GM18873 (cell line): ENCODE results near the gene OBSCN.
"Not testable (repeated sequence)": the region's sequence is repeated elsewhere in the genome, so short reads cannot be mapped to it uniquely, and the experiment has no call there.

Experiments used
- ATAC-seq: cut with Tn5 transposase; IDR thresholded peaks from one replicate; pipeline ENCODE4 v1.9.1; 2021; ENCODE audit warnings: mild to moderate bottlenecking, moderate library complexity, moderate number of reproducible peaks; ENCODE audit not compliant: unreplicated experiment, low FRiP score

Gene OBSCN

DNA sequence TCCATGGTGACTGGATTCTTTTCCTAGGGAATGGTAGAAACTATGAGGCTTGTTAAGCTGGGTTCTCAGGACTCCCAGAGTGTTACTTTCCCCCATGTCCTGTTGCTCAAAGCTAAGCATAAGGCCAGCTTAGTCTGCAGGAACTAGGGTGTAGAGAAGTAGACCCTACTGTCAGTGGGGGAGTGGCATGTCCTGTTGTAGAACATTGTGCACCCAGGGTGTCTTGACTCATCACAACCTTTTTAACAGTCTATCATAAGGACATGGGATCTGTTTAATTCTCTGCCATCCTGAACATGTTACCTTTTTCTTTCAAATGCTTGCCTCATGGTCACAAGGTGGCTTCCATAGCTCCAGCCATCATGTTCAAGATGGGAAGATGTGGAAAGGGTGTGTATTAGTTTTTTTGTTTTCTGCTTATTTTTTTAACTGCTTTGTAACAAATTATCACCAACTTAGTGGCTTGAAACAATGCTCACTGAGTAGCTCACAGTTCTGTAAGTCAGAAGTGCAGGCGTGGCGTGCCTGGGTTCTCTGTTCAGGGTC, 17.4 kb downstream of the OBSCN start:
- ATAC-seq = no peak

DNA sequence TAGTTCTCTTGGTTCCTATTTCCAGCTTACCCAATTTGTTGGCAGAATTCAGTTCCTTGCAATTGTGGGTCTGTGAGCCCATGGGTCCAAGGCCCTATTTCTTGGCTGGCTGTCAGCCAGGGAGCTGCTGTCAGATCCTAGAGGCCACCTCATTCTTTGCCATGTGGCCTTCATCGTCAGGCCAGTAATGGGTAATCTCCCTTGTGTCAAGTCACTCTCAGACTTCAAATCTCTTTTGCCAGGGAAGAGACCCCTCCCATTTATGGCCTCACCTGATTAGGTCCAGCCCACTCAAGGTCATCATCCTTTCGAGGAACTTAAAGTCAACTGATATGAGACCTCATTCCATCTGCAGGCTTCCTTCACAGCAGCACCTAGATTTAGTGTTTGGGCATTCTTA, 17.9 kb downstream of the OBSCN start:
- ATAC-seq = no peak

DNA sequence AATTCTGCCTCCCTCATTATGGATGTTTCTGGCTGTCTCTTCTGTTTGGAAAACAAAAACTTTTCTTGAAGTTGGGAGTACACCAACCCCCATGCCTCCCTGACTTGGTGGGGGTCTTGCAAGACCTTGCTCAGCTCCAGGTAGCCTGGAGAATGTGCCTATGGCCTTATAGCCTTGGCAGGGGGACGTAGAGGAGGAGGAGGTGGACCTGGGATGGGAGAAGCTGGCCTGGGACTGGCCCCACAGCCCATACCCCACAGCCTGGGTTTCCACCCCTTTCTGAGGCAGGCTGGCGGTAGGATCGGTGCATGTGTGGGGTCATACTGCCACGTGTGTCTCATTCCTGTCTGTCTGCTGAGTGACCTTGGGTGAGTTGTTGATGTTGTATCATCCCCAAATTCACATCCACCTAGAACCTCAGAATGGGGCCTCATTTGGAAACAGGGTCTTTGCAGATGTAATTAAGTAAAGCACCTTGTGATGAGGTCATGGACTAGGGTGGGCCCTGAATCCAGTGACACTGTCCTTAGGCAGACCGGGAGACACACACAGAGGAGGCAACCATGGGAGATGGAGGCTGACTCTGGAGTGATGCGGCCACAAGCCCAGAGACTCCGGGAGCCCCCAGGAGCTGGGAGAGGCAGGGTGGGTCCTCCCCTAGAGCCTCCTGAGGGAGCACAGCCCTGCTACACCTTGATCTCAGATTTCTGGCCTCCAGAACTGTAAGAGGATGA, 18.5 kb downstream of the OBSCN start:
- ATAC-seq = no peak

DNA sequence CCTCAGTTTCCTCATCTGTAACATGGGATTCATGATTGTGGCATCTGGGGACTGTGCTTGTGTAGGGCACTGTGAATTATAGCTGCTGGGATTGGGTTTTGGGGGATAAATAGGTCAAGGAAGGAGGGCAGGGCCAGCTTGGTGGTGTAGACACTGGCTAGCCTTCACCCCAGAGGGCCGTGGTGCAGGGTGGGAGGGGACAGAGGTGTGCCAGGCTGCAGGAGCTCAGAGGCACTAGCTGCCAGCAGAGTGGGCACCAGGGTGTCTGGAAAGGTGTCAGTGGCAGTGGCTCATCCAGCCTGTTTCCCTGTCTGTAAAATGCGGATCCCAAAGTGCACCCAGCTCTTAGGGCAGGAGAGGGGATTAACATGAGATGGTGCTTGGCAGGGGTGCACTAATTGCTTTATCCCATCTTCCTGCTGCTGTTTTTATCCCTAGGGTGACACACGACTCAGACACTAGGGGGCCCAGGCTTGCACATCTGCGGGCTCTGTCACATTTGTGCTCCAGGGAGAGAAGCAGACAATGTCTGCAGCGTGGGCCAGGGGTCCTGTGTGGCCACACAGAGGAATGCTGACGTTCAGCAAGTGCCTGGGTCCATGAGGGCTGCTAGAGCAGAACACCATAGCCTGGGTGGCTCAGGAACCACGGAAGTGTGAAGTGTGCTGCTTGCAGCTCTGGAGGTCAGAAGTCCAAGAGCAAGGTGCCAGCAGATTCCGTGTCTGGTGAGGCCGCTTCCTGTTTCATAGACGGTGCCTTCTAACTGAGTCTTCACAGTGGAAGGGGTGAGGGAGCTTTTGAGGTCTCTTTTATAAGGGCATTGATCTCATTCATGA, 19.3 kb downstream of the OBSCN start:
- ATAC-seq = no peak

DNA sequence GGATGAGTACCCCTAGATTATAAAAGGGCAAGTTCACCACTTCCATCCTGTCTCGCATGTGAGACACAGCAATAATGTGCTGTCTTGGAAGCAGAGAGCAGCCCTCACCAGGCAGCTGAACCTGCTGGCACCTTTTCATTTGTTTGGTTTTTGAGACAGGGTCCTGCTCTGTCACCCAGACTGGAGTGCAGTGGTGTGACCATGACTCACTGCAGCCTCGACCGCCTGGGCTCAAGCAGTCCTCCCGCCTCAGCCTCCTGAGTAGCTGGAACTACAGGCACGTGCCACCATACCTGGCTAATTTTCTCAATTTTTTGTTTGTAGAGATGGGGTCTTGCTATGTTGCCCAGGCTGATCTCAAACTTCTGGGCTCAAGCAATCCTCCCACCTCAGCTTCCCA, 20.3 kb downstream of the OBSCN start:
- not testable (repeated sequence) for ATAC-seq

DNA sequence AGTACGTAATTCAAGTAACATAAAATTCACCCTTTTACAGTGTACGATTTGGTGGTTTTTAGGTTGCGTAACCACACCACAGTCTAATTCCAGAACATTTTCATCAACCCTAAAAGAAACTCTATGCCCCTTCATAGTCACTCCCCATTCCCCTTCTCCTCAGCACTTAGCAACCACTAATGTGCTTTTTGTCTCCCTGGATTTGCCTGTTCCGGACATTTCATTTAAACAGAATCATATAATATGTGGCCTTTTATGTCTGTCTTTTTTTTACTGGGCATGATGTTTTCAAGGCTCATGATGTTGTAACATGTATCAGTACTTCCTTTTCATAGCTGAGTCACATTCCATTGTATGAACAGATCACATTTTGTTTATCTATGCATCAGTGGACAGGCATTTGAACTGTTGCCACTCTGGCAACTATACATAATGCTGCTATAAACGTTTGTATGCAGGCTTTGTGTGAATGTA, 20.8 kb downstream of the OBSCN start:
- no peak for ATAC-seq

DNA sequence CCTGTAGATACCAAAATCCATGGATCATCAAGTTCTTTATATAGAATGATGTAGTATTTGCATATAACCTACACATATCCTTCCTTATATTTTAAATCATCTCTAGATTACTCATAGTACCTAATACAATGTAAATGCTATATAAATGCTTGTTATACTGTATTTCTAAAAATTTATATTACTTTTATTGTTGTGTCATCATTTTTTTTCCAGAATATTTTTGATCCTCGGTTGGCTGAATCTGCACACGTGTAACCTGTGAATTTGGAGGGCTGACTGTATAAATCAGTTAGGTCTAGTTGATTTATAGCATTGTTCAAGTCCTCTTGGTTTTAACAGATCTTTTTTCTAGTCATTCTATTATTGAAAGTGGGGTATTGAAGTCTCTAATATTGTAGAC, 23.3 kb downstream of the OBSCN start:
- no peak for ATAC-seq

DNA sequence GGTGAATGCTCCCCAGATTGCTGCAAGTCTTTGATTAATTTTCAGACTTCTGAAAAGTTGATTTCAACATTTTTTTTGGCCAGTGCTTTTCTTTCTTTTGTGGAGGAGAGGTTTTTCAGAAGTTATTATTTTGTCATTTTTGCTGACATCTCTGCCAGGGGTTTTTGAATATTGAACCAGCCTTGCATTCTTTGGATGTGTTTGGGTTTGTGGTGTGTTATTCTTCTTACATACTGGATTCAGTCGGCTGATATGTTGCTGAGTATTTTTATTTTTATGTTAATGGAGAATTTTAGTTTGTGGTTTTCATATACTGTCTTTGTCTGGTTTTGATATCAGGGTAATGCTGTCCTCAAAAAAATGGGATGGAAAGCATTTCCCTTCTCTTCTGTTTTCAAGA, 25.3 kb downstream of the OBSCN start:
- no peak for ATAC-seq

DNA sequence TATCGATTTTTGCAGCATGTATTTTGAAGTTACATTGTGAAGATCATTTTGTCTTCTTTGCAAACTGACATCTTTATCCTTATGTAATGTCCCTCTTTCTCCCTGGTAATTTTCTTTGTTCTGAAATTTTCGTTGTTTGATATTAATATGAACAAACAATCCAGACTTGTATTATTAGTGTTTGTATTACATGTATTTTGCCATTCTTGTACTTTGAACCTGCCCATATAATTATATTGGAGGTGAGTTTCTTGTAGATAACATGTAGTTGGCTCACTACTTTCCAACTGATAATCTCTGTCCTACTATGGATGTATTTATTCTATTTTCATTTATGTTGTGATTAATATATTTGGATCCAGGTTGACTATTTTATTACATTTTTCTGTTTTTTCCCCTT, 27.1 kb downstream of the OBSCN start:
- no peak for ATAC-seq

DNA sequence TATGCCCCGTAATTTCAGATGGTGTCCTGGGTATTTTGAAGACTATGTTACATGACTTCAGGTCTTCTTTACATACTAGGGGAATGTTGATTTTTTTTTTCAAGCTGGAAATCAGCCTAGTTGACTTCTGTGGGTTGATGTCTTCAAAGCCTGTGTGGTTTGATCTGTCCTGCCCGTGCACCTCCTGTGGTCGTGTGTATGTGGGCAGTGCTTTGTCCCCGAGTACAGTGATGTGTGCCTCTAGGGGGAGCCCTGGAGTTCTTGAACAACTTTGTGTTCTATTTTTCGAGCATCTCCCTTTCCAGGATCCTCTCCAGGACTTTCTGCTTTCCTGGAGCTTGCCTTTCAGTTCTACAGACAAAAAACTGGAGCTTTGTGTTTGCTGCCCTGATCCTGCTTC, 28.9 kb downstream of the OBSCN start:
- ATAC-seq = no peak

DNA sequence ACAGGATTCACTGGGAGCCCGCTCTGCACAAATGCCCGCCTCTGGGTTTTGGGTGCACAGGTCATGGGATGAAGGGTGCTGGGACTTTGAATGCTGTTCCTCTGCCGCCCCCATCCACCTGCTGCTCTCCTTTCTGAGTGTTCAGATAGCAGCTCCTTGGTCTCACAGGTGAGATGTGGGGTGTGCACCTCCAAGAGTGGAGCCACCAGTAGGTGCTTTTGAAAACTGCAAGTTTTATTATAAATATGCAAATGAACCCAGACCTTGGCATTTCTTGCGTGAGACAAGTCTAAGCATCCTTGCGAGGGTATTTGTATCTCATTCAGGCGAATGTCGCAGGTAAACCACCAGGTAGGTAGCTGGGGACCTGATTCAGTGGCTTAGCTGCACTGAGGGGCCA, 30.2 kb downstream of the OBSCN start:
- ATAC-seq = no peak

DNA sequence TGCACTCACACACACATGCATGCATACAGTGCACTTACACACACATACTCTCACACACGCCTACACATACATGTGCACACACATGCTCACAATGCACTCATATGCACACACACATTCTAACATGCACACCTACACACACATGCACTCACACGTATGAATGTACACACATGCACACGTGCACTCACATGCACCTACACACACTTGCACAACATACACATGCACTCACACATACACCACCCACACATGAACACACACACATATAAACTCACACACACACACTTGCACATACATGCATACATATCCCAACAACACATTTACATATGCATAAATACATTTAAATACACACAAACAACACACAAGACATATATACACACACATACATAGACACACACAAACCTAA, 30.6 kb downstream of the OBSCN start:
- ATAC-seq = no peak

DNA sequence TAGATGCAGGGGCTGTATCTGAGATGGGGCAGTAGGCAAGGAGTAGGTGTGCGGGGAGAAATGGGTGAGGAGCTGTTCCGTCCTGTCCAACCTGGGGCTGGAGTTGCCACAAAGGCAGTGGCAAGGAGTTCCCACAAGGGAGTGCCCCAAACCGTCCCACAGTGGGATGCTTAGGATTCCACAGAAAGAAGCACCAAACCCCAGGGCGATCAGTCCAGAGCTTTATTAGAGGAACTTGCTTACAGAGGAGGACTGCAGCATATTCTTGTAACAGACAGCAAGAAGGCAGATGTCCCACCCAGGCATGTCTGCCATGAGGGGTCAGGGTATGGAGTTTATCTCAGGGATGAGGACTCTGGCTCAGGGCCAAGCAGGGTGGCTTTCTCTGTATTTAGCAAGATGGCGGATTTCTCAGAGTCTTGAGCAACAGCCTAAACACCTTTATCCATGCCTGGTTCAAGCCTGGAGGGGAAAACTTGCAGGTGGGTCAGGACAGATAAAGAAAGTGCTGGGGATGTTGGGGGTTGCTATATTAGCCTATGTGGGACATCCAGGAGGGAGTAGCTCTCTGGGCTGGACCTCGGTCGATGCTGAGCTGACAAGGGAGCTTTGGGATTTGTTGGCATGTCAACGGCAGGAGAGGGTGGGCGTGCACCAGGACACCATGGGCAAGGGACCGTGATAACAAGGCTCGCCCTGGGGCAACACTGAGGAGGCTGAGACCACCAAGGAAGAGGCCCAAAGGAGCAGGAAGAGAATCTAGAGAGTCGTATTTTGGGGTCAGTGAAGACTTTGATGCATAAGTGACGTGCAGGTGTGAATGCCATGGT, 32.8 kb downstream of the OBSCN start:
- ATAC-seq = no peak

DNA sequence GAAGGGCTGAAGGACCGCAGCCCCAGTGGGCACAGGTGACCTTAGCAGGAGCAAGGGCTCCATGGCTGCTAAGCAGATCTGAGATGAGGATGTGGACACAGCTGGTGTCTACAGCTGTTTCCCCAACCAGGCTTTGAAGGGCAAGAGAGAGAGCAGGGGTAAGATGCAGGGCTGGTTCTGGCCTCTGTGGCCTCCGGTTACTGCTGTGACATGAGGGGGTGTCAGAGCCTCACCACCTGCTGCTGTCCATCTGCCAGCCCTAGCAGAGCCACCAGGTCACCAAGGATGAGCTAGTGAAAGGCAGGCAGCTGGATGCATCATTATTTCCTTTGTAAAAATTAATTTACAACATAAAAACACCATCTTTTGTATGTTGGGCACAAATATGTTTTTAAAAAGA, 33.4 kb downstream of the OBSCN start:
- no peak for ATAC-seq

DNA sequence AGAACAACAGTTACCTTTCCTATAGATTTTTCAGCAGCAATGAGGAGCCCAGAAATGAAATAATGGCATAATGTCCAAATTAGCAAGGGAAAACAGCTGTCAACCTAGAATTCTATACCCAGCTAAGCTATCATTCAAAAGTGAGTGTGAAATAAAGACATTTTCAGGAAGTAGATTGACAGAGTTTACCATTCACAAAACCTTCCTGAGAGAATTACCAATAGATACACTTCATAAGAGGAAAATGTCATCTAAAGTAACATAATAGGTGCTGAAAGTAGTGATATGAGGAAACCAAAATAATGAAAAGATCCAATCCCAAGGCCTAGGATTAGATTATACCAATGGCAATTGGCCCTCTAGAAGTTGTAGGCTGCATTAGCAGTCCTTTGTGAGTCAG, 34.6 kb downstream of the OBSCN start:
- no peak for ATAC-seq

DNA sequence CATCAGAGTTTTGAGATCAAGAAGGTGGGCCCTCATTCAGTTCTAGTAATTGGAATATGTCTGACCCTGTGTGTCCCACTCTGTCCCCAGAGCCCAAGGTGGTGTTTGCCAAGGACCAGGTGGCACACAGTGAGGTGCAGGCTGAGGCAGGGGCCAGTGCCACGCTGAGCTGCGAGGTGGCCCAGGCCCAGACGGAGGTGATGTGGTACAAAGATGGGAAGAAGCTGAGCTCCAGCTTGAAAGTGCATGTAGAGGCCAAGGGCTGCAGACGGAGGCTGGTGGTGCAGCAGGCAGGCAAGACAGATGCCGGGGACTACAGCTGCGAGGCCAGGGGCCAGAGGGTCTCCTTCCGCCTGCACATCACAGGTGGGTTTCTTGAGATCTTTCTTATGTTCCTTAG, 35.2 kb downstream of the OBSCN start:
- no peak for ATAC-seq

DNA sequence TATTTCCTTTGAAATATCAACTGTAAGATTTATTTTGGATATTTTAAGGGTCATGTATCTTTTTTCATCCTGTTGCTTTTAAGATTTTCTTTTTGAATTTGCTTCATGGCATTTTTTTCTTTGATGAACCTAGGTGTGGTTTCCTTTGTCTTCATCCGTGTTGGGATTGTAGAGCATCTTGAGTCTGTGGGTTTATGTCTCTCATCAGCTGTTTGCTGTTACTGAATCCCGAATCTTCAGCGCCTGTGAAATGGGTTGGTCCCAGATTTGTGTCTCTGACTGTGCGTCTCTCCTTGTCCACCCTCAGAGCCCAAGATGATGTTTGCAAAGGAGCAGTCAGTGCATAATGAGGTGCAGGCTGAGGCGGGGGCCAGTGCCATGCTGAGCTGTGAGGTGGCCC, 36.1 kb downstream of the OBSCN start:
- ATAC-seq = not testable (repeated sequence)

DNA sequence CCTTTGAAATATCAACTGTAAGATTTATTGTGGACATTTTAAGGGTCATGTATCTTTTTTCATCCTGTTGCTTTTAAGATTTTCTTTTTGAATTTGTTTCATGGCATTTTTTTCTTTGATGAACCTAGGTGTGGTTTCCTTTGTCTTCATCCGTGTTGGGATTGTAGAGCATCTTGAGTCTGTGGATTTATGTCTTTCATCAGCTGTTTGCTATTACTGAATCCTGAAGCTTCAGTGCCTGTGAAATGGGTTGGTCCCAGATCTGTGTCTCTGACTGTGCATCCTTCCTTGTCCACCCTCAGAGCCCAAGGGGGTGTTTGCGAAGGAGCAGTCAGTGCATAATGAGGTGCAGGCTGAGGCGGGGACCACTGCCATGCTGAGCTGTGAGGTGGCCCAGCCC, 37.3 kb downstream of the OBSCN start:
- no peak for ATAC-seq

DNA sequence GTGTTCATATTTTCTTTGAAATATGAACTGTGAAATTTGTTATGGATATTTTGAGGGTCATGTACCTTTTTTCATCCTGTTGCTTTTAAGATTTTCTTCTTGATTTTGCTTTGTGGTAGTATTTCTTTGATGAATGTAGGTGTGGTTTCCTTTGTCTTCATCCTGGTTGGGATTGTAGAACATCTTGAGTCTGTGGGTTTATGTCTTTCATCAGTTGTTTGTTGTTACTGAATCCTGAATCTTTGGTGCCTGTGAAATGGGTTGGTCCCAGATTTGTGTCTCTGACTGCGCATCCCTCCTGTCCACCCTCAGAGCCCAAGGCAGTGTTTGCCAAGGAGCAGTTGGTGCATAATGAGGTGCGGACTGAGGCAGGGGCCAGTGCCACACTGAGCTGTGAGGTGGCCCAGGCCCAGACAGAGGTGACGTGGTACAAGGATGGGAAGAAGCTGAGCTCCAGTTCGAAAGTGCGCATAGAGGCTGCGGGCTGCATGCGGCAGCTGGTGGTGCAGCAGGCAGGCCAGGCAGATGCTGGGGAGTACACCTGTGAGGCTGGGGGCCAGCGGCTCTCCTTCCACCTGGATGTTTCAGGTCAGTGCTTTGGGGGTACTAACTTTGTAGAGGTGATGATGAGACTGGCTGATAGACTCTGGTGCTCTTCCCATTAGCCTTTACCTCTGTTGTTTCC, 38.5 kb downstream of the OBSCN start:
- no peak for ATAC-seq
